Activated CD4-positive, alpha-beta T cell treated with anti-CD3 and anti-CD28 coated beads, Interleukin-2, Interleukin-4, amounts not matched to agents 100 ng/mL and 50 ng/mL, durations not matched to agents 16 hours and 8 hours (primary cell): ENCODE measurements around the gene MEF2C.
A peak's percentile ranks its signal among the peaks of the same experiment; 100 is the strongest.

Source experiments
- DNase-seq: peaks from one replicate; pipeline ENCODE4 v3.0.0-alpha.2; 2020; ENCODE audit warnings: low spot score

Gene MEF2C

GRCh38 chr5:88708682-88709398 is 174.1 kb downstream of the MEF2C start:
- DNase-seq = no peak

- DNase-seq = no peak
These were observed 175.0 kb downstream of the MEF2C start for GRCh38 chr5:88708021-88708420.

DNA sequence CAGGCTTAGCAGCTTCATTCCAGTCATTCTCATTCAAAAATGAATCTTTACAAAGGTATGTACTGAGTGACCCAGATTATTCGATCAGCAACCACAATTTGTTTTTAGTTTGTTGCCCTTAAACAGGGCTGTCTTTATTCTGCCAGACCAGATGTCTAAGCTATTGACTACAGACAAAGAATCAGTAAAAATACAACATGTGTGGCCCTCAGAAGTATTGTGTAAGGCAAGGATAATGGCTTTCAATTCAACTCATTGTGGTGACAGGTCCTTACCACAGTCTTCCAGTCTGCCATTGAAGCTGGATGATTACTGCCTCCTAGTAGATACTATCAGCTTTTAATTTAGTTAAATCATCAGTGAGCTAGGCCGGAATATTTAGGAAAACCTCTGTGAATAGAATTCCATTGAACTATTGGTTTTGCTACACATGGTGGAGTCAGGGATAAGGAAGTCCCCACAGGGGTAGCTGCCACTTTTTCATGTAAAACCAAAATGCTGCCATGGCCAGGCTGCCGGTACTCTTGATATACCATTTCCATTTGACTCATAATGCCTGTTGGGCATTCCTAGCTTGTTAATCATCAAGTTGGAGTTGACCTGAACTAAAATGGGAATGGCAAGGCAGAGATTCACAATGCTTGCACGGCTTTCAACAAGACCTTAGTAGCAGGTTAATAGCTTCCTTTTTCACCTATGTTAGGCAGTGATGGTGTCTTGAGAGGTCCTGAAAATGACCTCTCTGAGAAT is 175.6 kb downstream of the MEF2C start:
- DNase-seq = no peak

- no peak for DNase-seq
These were observed 180.7 kb downstream of the MEF2C start for GRCh38 chr5:88702332-88702731.

- DNase-seq = no peak
These were observed 182.9 kb downstream of the MEF2C start for GRCh38 chr5:88700121-88700520.

DNA sequence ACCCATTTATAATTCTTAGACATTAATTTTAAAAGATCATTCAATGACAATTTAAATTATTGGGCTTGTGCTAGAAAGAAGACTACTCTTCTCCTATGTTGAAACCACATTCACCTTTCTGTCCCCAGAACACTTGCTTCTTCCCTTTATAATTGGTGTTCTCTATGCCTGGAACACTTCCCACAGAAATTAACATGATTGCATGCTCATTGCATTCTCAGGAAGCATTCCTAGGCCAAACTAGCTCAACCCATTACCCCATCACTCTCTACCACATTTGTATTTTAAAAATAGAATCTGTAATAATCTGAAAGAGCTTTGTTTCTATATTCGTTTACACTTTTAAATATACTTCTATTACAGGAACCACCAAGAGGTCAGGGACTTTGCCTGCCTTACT is 184.7 kb downstream of the MEF2C start:
- DNase-seq = no peak

- DNase-seq = no peak
These were observed 186.5 kb downstream of the MEF2C start for GRCh38 chr5:88696466-88696865.

DNA sequence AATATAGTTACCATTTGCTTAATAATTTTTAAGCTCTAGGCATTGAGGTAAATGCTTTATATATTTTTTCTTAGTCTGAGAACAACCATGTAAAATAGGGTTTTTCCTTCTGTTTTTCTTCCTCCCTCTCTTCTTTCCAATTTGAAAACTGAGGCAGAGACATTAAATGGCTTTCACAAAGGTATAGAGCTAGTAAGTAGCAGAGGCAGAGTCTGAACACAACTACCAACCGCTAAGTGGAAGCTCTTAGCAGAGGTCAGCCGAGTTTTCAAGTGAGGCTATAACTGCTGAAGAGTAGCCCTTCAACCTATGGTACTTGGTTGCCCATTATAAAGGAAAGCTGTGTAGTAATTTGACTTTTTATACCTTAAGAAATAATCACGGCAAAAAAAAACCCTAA is 187.1 kb downstream of the MEF2C start:
- DNase-seq = no peak

DNA sequence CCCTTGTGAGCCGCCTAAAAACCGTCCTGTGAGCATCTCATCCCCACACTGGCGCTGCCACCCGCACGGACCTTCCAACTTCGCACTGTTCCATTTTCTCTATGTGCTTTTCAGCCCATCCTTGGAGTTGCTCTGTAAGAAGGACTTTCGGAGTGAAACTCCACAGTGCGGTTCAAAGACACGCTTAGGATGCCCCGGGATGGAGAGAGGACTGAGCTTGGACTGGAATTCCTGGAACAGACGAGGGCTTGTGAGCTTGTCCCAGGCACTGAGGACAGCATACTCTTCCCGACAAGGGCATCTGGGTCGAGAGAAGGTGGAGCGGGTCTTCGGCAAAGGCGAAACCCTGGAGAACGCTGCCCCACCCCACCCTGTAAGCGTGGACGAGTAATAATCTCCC is 187.8 kb downstream of the MEF2C start:
- no peak for DNase-seq

DNA sequence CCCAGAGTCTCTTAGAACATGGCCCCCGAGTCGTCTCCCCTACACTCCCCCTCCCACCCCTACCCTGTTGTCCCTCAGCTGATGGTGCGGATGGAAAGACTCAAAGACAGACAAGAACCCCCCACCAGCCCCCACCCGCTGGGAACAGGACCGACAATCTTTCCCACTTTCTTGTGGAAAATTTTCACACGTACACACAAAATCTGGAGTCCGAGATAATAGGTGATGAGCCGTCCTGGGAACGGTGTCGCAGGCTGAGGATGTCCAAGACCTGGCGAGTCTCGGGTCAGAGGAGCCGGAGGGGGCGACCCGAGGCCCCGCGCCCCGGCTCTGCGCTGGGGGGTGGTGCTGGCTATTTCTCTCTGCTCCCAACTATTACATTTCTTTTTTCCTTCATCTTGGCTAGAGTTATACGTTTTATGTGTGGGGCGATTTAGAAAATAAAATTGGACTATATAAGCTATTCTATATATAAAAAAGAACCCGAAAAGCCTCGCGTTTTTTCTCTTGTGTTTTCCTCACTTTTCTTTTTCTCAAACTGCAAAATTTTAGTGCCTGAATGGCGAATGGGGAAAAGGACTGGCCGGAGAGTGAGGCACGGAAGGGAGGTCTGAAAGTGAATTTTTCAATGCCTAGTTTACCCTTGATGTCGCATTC is 188.8 kb downstream of the MEF2C start:
- no peak for DNase-seq

DNA sequence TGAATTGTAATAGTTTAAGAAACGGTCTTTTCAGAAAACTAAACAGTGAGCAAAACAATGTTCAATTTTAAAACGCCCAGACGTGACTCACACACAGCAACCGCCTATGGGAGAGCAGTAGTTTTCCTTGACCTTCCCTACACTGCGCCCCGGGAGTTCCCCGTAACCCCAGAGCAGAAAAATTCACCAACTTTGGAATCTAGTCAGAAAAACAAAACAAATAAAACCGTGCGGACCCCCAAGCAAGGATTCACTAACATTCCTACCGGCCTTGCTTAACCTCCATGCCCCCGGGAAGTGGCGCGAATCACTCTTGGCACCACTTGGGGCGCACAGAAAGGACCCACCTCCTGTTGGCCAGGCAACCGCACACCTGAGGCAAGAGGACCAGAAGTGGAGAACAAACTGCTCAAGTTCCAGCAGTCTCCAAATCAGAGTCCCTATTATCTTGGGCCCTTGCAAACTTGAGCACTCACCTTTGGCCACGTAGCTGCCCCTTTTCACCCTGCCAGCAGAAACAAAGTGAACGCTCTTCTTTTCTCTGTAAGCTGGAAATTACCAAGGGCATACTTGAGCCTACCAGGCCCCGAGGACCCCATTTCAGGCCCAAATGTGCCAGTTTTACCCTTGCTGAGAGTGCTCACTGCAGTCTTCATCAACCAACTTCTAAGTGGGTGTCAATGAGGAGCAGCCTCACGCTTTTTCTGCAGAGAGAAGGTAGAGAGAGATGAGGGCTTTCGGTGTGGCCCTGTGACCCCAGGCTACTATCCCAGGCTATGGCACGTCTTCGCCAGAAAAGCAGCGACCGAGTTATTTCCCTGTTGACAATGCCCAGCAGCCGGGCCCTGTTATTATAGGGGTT is 189.7 kb downstream of the MEF2C start:
- no peak for DNase-seq

GRCh38 chr5:88691945-88692868 is 190.8 kb downstream of the MEF2C start:
- DNase-seq = no peak

DNA sequence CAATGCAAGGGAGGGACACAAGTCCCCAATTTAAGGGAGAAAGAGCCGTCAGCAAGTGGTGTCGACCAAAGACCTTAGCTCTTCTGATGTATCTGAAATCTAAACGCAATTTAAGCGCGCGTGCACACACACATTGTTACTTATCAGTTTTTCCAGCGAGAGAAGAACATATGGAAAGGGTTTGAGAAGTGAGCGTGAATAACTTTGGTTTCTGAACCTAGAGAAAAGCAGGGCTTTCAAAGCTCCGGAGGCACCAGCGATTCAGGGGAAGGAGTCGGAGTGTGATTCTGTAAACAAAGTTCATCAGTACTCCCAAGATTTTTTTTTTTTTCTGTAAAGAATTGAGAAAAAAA is 191.8 kb downstream of the MEF2C start:
- no peak for DNase-seq

DNA sequence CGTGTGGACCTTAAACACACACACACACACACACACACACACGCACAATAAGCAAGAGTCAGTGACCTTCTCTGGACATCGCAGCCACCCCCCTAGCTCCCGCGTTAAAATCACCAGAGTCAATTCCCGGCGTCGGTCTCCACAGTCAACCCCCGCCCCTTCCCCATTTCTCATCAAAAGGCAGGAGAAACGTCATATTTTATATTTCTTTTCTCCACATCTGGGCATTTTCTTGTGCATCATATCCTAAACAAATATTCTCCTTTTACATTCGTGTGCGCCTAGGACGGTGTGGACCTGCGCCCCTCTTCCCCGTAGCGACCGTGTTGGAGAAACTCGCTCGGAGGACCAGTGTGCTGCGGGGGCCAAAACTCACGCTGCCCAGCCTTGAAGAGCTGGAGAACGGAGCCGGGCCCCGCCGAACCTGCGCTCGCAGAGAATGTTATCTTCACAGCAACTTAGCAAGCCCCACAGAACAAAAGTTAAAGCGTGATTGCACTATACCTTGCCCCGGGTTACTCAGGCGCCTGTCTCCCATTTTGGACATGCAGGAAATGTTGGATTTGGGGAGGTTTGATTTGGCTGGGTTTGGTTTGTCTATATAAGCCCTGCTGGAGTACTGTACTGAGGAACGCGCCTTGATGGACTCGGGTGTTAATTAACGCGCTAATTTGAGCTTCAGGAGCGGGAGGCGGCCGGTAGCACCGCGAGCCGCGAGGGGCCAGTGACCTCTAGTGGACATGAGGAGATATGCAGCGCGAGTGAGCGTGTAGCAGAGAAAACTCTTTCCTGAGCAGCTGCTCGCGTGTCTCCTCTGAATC is 192.4 kb downstream of the MEF2C start:
- DNase-seq = peak; percentile 68

GRCh38 chr5:88689668-88690408 is 193.1 kb downstream of the MEF2C start:
- DNase-seq = no peak

DNA sequence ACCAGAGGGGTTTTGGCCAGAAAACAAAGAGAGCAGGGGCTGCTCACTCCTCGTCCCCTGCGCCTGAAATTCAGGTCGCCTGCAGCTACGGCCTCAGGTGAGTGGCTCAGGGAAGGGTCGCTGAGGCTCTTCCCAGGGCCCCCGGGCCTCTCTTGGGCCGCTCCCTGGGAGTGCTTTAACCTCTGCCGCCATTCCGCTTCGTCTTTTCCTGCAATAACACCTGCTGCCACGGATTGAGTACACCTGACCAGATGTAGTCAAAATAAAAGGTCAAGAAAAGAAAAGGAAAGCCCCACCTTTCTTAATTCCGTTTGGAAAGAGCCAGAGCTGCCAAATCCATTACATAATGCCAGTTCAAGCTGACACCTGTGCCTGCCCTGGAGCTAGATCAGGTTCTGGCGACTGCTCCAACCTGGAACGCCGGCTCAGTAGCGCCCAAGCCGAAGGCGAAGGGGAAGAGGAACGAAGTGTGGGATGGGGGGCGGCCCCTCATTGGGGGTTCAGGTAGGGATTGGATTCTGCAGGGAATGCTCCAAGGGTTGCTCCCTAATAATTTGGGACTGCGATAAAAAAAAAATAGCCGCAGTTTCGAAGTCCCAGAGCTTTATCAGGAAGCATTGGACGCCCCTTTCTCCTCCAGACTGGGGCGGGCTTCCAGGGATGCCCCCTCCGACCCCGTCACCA is 193.9 kb downstream of the MEF2C start:
- no peak for DNase-seq

GRCh38 chr5:88688156-88688983 is 194.6 kb downstream of the MEF2C start:
- DNase-seq = no peak

DNA sequence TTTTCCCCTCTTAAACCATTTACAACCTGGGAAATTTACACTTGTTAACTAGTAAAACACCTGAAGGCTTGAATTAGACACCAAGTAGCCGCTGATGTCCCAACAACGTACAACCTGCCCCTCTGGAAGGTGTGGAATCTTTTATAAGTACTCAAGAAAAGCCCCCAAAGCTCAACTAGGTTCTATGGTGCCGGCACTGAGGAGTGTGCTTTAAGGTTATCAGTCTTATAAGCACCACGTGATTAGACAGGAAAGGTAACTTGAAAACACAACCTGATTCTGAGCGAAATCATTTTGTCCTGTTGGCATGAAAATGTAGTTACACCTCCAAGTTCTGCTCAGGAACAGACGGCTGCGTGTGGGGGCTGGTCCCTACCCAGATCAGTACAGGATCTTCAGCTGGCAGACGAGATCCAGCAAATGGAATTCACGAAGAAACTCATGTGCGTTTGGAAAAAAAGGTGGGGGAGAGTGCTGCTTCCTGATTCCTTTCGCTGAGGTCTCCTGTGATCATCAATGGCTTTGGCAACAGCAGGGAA is 195.5 kb downstream of the MEF2C start:
- no peak for DNase-seq
